Subcutaneous preadipocyte (primary cell): ENCODE results near the gene ZNF687. TPM values are rescaled to one million over a fixed set of nuclear protein-coding genes. Genes with fewer than 3 reads are reported as not detected.

ENCODE experiments used
- small RNA-seq: library from RNA; depleted of rRNA; stranded (forward); fragments of <200 nt; gene quantifications from one replicate; pipeline ENCODE3, GENCODE V24; 2012
- total RNA-seq: library from RNA; depleted of rRNA; stranded (reverse); fragments of >200 nt; gene quantifications from 2 replicates; pipeline ENCODE4 v1.2.3, GENCODE V29; 2012

ZNF687 gene
- 11.8 and 17.2 TPM in 2 replicates for total RNA-seq

DNA sequence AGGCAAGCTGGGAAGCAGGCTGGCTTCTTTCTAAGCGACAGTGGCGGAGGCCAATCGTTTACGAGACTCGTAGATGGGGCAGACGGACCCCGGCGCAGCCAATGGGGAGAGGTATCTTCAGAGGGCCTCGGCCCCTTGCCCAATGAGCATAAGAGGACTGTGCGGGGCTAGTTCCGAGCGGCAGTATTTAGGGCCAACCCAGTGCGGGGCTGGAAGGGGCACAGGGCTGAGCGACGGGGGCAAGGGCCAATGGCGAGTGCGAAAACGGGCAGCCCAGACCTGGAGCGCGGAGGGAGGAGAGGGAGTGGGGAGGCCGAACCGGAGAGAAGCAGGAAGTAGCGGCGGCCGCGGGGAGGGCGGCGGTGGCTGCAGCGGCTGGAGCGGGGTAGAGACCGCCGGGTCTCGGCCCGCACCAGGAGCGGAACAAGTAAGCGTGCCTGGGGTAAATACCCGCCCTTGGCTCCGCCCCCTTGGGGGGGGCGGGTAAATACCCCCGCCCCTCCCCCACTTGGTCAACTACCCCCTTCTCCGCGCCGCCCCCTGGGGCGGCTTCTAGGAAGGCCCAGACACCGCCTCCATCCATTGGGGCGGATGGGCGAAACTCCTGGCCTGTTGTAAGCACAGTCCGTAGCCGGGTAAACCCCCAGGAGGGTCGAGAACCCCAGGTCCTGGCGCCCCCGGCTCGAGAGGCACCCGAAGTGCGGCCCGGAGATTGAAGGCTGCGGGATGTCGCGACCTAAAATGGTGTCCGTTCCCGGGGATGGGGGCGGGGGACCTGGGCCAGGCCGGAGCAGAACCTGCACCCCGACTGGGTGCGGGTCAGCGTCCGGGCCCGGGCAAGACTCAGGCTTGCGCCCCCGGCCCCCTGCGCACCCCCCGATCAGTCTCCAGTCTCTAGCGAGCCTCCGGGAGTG, at the start of gene ZNF687:
Gene ZNF687 (plus strand): TSS at position 331 of the 914 bp plus-strand sequence. CDS start 3,993 bp downstream, outside the sequence.

DNA sequence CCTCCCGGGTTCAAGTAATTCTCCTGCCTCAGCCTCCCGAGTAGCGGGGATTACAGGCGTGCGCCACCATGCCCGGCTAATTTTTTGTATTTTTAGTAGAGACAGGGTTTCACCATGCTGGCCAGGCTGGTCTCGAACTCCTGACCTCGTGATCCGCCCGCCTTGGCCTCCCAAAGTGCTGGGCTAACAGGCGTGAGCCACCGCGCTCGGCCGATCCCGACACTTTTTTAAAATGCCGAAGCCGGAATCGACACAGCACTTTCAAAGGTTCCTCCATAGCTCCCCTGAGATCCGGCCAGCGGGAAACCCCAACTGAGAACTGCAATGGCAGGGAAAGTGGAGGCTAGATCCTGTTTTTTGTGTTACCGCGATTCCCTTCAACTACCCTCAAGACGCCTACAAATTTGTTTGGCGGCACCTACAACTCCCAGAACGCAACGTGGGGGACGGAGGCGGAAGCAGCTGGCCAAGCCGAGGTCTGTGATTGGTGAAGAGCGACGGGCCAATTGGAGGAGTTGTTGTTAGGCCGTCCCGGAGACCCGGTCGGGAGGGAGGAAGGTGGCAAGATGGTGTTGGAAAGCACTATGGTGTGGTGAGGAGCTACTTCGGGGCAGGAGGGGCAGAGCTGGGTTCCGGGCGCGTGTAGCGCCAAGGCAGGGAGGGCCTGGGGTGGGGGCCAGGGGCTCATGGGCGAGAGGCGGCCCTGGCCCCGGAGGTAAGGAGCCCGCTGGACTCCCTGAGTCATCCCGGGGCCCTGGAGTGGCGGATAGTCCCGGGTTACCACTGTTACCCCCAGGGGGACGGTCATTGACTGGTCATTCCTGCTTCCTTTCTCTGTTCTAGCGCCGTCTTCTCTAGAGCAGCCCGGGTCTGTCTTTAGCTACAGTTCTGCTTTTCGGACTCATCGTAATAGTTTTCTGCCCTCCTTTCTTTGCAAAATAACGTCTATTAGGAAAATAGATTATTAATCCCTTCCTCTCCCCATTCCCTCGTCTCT, 27.6 kb upstream of the ZNF687 start, which contains the start of gene PSMD4:
Gene PSMD4 (plus strand): TSS at position 518 of the 997 bp plus-strand sequence. CDS start 49 bp downstream, at position 567.

GRCh38 chr1:151327223-151327902, 45.3 kb downstream of the ZNF687 start, which contains the start of gene PI4KB:
TSS of gene PI4KB (minus strand) at chr1:151327416. CDS start at chr1:151316481, 10,935 bp downstream.

Small RNAs within 50 kb of the gene (small RNA-seq; reads per million reads assigned to genes)
- gene RN7SL444P = not detected

Other genes with a start within 250 kb of the ZNF687 start
- gene BNIPL, start 245.7 kb upstream of the ZNF687 start, total RNA-seq = 0.37 and 0.39 TPM in 2 replicates
- 2.2 and 2.3 TPM in 2 replicates for gene C1orf56, start 234.5 kb upstream of the ZNF687 start, total RNA-seq
- 29.8 and 38.5 TPM in 2 replicates for gene CDC42SE1, start 222.7 kb upstream of the ZNF687 start, total RNA-seq
- gene MLLT11, start 221.9 kb upstream of the ZNF687 start, total RNA-seq = 0.73 and 0.78 TPM in 2 replicates
- 12.1 and 17.0 TPM in 2 replicates for gene GABPB2, start 211.5 kb upstream of the ZNF687 start, total RNA-seq
- gene SEMA6C, start 135.7 kb upstream of the ZNF687 start, total RNA-seq = 0.73 and 0.98 TPM in 2 replicates
- not detected in 2 replicates for gene TNFAIP8L2, start 125.7 kb upstream of the ZNF687 start, total RNA-seq
- 7.8 and 8.5 TPM in 2 replicates for gene LYSMD1, start 116.4 kb upstream of the ZNF687 start, total RNA-seq
- gene SCNM1, start 116.2 kb upstream of the ZNF687 start, total RNA-seq = 23.9 and 25.4 TPM in 2 replicates
- gene TMOD4, start 106.3 kb upstream of the ZNF687 start, total RNA-seq = not detected in 2 replicates
- 25.7 and 37.9 TPM in 2 replicates for gene VPS72, start 92.1 kb upstream of the ZNF687 start, total RNA-seq
- 37.8 and 64.1 TPM in 2 replicates for gene PIP5K1A, start 83.7 kb upstream of the ZNF687 start, total RNA-seq
- 151 and 175 TPM in 2 replicates for gene PSMD4, start 27.6 kb upstream of the ZNF687 start, total RNA-seq
- 40.4 and 50.8 TPM in 2 replicates for gene PI4KB, start 45.1 kb downstream of the ZNF687 start, total RNA-seq
- gene RFX5, start 65.0 kb downstream of the ZNF687 start, total RNA-seq = 30.1 and 32.5 TPM in 2 replicates
- gene SELENBP1, start 90.4 kb downstream of the ZNF687 start, total RNA-seq = 25.0 and 31.6 TPM in 2 replicates
- 359 and 406 TPM in 2 replicates for gene PSMB4, start 117.3 kb downstream of the ZNF687 start, total RNA-seq
- 21.3 and 29.7 TPM in 2 replicates for gene POGZ, start 177.2 kb downstream of the ZNF687 start, total RNA-seq
- gene CGN, start 229.1 kb downstream of the ZNF687 start, total RNA-seq = under 0.01 TPM in 1 of 2 replicates, not detected in the other